ENCODE measurements around the gene DICER1. TPM values are rescaled to one million over a fixed set of nuclear protein-coding genes. Genes with fewer than 3 reads are reported as not detected.

Gene DICER1
- total RNA-seq, 2 donors from 2014 or later, result 50.5 to 54.2 TPM

DNA sequence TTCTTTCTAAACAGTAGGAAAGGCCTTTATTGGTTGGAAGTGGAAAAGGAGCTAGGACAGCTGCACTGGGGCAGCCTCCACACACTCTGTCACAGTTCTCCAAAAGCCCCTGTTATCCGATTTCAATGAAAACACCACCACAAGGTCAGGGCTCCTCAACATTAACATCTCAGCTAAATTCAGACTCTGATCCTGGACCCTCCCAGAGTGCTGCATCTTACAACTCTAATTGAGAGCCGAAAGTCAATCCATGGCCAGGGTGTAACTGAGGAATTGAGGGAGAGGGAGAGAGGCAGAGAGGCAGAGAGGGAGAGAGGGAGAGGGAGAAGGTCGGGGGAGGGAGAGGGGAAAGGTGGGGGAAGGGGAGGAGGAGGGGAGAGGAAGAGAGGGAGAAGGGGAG lies 32.1 kb downstream of the DICER1 start:
- no peak for DNase-seq
- ATAC-seq (replicated peaks in 1 of 2), result no peak
- Mint-ChIP-seq H3K4me3 (no peak overlapping the region), H3K9me3 (no peaks in the 10 kb centered on the region), H3K4me1 (ENCODE audit: low read depth) (peaks cover 19% of the 10 kb centered on the region), H3K36me3 (ENCODE audit: insufficient read depth in 2 of 2) (peaks cover 4 to 24% of the 10 kb centered on the region in 2 donors), H3K27ac (no peak overlapping the region), H3K27me3 (ENCODE audit: low read depth) (no peaks in the 10 kb centered on the region)

DNA sequence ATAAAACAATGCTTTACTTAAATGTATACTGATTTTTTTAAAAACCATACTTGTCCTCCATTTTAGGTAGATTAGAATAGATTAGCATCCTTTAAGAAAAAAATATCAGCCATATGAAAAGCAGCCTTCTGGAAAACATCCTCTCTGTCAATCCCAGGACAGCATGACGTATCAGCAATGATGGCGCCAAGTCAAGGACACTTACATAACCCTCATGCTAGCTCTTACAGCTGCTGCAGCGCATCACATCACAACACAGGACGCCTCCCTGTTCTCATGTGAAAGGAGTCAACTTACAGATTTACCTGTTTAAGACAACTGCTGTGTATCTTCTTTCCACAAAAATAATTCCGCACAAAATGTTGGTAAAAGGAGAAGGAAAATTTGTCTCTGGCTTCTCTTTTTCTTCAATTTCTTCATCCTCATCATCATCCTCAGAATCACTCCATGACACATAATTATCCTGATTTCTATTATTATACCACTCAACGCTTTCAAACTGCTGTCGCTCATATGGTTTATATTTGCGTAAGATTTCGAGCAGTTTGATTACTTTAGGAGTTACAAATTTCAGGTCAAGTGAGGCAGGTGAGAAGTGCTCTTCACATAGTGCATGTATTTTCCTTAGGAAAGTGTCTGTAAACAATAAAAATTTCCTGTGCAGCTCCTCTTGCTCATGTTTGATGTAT lies 33.3 kb downstream of the DICER1 start:
- Mint-ChIP-seq H3K4me1 (ENCODE audit: low read depth) (peaks cover 14% of the 10 kb centered on the region), H3K4me3 (no peak overlapping the region), H3K27me3 (ENCODE audit: low read depth) (no peaks in the 10 kb centered on the region), H3K36me3 (ENCODE audit: insufficient read depth in 2 of 2) (peaks cover 1 to 18% of the 10 kb centered on the region in 2 donors), H3K9me3 (no peaks in the 10 kb centered on the region), H3K27ac (no peak overlapping the region)
- DNase-seq (no peak), ATAC-seq (replicated peaks in 1 of 2) (no peak)

DNA sequence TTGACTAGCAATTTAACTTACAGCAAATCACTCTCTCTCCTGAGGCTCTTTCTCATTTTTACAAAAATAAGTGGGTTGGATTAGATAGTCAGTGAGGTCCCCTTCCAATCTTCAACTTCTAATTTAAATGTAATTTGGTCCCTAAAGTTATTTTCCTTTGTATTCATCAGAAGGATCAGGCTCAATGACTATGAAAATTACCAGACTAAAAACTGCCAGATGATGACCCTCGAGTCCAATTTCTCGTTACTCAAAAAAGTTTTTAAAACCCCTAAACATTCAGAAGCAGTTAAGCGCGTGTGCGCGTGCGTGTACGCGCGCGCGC lies 34.7 kb downstream of the DICER1 start:
- peak overlapping the region; percentile 3 for H3K27ac Mint-ChIP-seq
- H3K4me1 Mint-ChIP-seq (ENCODE audit: low read depth), result peaks cover under 1% of the 10 kb centered on the region
- H3K36me3 Mint-ChIP-seq (ENCODE audit: insufficient read depth in 2 of 2), result peaks cover 1 to 17% of the 10 kb centered on the region in 2 donors

DNA sequence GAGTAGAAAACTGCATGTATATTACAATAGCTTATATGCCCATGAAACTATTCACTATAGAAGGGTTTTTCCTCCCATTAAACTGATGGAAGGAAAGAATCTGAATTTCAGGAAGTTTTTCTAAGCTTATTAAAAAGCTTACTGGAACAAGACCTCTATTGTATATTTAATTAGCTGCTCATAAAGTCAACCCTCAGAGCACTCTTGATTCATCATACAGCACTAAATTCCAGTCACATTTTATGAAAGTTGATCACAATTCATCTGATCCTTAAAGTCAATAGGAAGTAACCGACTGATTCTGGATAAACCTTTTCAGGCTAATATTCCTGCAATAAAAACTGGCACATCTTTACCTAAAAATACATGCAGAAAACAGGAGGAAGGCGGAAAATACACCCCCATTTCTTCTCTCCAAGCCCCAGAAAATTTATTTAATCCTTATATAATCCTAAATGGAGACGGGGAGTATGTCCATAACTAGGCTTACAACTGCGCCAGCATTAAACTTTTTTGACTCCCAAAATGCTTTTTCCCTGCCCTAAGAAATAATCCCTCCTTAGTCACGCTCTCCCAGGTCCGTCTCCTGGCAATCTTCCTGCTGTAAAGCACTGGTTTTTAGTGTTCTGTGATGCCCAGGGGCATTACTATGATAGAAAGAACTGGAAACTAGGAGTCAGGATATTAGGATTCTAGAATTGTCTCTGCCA lies 35.3 kb downstream of the DICER1 start:
- DNase-seq (no peak), ATAC-seq (replicated peaks in 1 of 2) (no peak)
- Mint-ChIP-seq H3K9me3 (no peaks in the 10 kb centered on the region), H3K27ac (peak overlapping the region; percentile 3), H3K27me3 (ENCODE audit: low read depth) (no peaks in the 10 kb centered on the region), H3K36me3 (ENCODE audit: insufficient read depth in 2 of 2) (peaks cover 1 to 17% of the 10 kb centered on the region in 2 donors), H3K4me3 (no peak overlapping the region), H3K4me1 (ENCODE audit: low read depth) (no peaks in the 10 kb centered on the region)

More for the DNA sequence above, 34.7 kb downstream of the DICER1 start:
- no peaks in the 10 kb centered on the region for H3K9me3 Mint-ChIP-seq
- H3K4me3 Mint-ChIP-seq, result no peak overlapping the region
- DNase-seq, result no peak
- no peak for ATAC-seq (replicated peaks in 1 of 2)
- H3K27me3 Mint-ChIP-seq (ENCODE audit: low read depth), result no peaks in the 10 kb centered on the region

DNA sequence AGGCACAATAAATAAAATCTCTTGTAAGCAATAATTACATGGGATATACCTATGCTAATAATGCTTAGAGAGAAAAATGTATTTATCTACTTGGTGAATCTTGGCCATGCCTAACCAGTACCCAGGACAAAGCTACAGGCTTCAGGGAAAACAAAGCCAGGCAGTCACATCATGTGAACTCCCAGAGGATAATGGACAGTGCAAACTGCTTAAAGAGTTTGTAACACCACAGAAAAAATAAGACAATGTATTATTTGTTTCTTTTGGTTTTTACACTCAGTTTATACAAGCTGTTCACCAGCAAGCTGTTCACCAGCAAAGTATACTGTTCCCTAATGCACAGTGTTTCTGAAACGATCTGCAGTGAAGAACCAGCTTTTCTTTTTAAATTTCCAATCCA lies 38.0 kb downstream of the DICER1 start:
- H3K9me3 Mint-ChIP-seq, result no peaks in the 10 kb centered on the region
- peaks cover 3 to 23% of the 10 kb centered on the region in 2 donors for H3K36me3 Mint-ChIP-seq (ENCODE audit: insufficient read depth in 2 of 2)
- ATAC-seq (replicated peaks in 1 of 2), result no peak
- H3K27ac Mint-ChIP-seq, result no peak overlapping the region
- no peak for DNase-seq
- no peaks in the 10 kb centered on the region for H3K4me1 Mint-ChIP-seq (ENCODE audit: low read depth)
- H3K27me3 Mint-ChIP-seq (ENCODE audit: low read depth), result no peaks in the 10 kb centered on the region
- H3K4me3 Mint-ChIP-seq, result no peak overlapping the region

DNA sequence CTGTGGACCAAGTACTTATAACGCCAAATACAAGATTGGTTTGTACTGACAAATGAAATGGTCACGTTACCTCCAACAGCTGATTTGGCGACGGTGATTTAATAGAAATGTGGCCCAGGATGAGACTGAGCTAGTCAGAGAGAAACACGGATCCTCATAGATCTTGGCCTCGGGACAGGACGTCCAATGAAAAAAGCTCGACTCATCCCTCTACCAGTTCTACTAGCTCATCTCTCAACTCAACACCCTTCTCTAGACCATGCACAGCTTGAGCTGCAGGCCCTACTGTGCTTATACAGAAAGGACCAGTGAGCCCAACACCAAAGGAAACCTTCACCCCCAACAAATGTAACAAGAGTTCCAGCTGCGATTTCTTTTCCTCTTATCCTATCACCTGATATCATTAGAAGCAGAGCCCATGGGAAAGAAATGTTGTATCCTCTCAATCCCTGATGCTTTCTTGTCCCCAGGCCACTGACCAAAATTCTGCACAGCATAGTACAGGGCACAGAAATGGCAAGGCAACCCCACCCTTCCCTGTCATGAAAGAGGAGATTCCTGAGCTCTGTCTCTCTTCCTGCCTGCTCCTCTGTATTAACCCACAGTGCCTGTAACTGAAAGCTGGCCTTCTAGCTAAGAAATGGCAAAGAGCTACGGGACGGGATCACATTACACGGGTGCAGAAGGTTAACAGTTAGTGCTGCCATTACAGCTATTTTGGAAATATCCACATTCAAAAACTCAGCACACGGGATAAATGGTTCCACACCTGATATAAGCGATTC lies 39.2 kb downstream of the DICER1 start:
- DNase-seq (no peak), ATAC-seq (replicated peaks in 1 of 2) (no peak)
- Mint-ChIP-seq H3K27ac (no peak overlapping the region), H3K4me1 (ENCODE audit: low read depth) (no peaks in the 10 kb centered on the region), H3K27me3 (ENCODE audit: low read depth) (no peaks in the 10 kb centered on the region), H3K4me3 (no peak overlapping the region), H3K36me3 (ENCODE audit: insufficient read depth in 2 of 2) (peaks cover 3 to 22% of the 10 kb centered on the region in 2 donors), H3K9me3 (no peaks in the 10 kb centered on the region)

DNA sequence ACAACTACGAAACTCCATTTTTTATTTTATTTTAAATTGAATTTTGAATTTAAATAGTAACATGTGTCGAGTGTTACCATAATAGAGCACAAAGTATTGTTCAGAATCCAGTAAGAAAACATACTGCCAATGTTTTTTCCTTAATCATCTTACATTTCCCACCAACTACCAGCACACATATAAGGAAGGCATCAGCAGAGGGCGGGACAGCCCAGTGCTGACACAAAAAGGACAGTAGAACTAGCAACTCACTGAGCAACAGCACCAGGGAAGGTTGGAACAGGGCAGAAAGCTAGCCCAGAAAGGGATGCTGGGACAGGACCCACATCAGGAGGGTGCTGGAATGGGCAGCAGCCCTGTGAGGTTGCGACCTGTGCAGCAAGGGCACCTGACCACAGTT lies 43.9 kb downstream of the DICER1 start:
- H3K27ac Mint-ChIP-seq, result no peak overlapping the region
- peaks cover 6 to 24% of the 10 kb centered on the region in 2 donors for H3K36me3 Mint-ChIP-seq (ENCODE audit: insufficient read depth in 2 of 2)
- no peaks in the 10 kb centered on the region for H3K27me3 Mint-ChIP-seq (ENCODE audit: low read depth)
- no peaks in the 10 kb centered on the region for H3K9me3 Mint-ChIP-seq
- no peak for DNase-seq
- H3K4me3 Mint-ChIP-seq, result no peak overlapping the region
- no peaks in the 10 kb centered on the region for H3K4me1 Mint-ChIP-seq (ENCODE audit: low read depth)
- ATAC-seq (replicated peaks in 1 of 2), result no peak

DNA sequence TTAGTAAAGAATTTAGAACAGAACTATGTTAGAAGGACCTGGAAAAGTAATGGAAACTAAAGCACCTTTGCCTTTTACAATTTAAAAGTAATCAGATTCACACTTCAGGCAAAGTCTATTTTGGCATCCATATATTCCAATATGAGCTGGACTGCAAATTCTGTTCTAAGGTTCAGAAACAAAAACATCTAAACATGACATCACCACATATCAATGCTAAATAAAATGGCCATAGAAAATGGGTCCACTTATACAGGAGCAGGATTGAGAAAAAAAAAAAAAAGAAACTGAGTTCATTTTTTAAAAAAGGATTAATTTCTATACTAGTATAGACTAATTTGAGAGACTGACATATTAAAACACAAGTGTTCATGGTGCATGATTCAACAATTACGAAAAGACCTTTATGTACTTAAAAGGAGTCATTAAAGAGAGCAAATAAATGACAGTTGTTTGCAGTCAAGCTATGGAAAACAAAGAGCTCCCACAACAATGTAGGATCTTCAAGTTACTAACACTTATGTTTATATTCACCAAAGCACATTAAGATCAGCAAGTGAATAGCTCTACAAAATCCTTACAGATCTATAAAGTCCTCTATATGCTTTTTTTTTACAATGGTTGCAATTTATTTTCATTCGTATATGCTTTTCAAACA lies 45.7 kb downstream of the DICER1 start:
- Mint-ChIP-seq H3K4me3 (no peak overlapping the region), H3K36me3 (ENCODE audit: insufficient read depth in 2 of 2) (peaks cover 6 to 24% of the 10 kb centered on the region in 2 donors), H3K9me3 (no peaks in the 10 kb centered on the region)

DNA sequence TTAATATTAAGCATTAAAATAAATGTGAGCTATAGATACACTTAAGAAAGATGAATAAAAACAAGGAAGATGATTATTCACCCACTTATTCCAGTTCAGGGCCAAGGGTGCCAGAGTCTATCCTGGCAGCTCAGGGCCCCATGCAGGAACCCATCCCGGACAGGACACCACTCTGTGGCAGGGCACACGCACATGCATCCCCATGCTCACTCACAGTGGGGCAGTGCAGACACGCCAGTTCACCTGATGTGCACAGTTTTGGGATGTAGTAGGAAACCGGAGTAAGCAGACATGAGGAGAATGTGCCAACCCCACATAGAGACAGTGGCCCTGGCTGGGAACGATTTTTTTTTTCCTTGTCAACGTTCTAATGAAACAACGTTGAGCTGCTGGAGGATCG lies 47.2 kb downstream of the DICER1 start:
- DNase-seq (no peak), ATAC-seq (replicated peaks in 1 of 2) (no peak)
- Mint-ChIP-seq H3K9me3 (no peaks in the 10 kb centered on the region), H3K27ac (no peak overlapping the region), H3K4me1 (ENCODE audit: low read depth) (no peaks in the 10 kb centered on the region), H3K4me3 (no peak overlapping the region), H3K27me3 (ENCODE audit: low read depth) (no peaks in the 10 kb centered on the region), H3K36me3 (ENCODE audit: insufficient read depth in 2 of 2) (peaks cover 5 to 15% of the 10 kb centered on the region in 2 donors)

More for the DNA sequence above, 45.7 kb downstream of the DICER1 start:
- Mint-ChIP-seq H3K4me1 (ENCODE audit: low read depth) (no peaks in the 10 kb centered on the region), H3K27me3 (ENCODE audit: low read depth) (no peaks in the 10 kb centered on the region), H3K27ac (no peak overlapping the region)
- no peak for DNase-seq
- ATAC-seq (replicated peaks in 1 of 2), result no peak

DNA sequence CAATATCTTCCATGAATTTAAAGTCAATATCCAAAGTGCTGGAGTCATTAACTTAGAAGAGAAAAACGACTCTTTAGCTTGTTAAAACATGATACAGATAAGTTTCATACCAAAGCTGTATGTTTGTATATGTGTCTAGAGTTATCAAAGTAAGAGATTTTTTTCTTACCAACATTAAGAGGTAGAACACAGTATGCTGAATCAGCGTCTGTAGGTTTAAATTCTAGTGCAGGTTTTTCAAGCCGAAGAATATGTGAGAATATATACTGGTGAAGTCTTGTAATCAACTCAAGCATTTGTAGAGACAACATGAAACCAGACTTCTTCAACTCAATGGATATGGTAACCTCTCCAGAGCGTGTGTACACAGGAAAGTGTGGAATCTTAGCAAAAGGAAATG lies 49.6 kb downstream of the DICER1 start:
- DNase-seq (no peak), ATAC-seq (replicated peaks in 1 of 2) (no peak)
- Mint-ChIP-seq H3K27ac (no peak overlapping the region), H3K27me3 (ENCODE audit: low read depth) (no peaks in the 10 kb centered on the region), H3K4me1 (ENCODE audit: low read depth) (no peaks in the 10 kb centered on the region), H3K9me3 (no peaks in the 10 kb centered on the region), H3K36me3 (ENCODE audit: insufficient read depth in 2 of 2) (peaks cover 7 to 22% of the 10 kb centered on the region in 2 donors), H3K4me3 (no peak overlapping the region)

DNA sequence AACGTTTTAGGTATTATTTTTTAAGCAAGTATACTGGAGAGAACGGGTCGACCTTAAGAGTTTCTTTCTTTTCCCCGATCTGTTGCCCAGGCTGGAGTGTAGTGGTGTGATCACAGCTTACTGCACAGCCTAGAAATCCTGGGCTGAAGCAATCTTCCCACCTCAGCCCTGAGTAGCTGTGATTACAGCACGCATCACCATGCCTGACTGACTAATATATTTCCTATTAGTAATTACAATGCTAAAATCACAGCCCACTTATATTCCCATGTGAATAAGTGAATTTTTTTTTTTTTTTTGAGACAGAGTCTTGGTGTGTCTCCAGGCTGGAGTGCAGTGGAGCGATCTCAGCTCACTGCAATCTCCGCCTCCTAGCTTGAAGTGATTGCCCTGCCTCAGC lies 50.4 kb downstream of the DICER1 start:
- Mint-ChIP-seq H3K27me3 (ENCODE audit: low read depth) (no peaks in the 10 kb centered on the region), H3K4me3 (no peak overlapping the region), H3K27ac (no peak overlapping the region)

DNA sequence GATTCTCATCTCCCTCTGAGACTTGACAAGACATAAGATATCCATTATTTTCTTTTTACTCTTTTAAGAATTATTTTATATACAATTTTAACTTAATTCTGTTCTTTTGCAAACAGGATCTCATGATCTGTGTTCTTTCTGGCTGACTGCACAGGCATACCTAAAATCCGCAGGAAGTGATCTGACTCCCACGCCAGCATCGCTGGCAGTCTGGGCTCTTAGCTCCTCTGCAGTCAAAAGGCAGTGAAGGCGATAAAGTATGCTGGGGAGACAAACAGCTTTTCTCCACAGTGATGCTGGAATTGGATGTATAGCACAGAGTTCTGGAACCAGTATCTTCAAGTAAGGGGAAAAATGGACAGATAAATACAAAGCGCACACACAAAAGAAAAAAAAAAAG lies 52.4 kb downstream of the DICER1 start:
- DNase-seq, result no peak
- Mint-ChIP-seq H3K4me3 (no peak overlapping the region), H3K9me3 (no peaks in the 10 kb centered on the region), H3K27ac (no peak overlapping the region), H3K36me3 (ENCODE audit: insufficient read depth in 2 of 2) (peaks cover 4 to 18% of the 10 kb centered on the region in 2 donors), H3K4me1 (ENCODE audit: low read depth) (no peaks in the 10 kb centered on the region), H3K27me3 (ENCODE audit: low read depth) (no peaks in the 10 kb centered on the region)
- ATAC-seq (replicated peaks in 1 of 2), result no peak

More for the DNA sequence above, 50.4 kb downstream of the DICER1 start:
- no peaks in the 10 kb centered on the region for H3K4me1 Mint-ChIP-seq (ENCODE audit: low read depth)
- DNase-seq (no peak), ATAC-seq (replicated peaks in 1 of 2) (no peak)
- H3K9me3 Mint-ChIP-seq, result no peaks in the 10 kb centered on the region
- peaks cover 7 to 26% of the 10 kb centered on the region in 2 donors for H3K36me3 Mint-ChIP-seq (ENCODE audit: insufficient read depth in 2 of 2)

DNA sequence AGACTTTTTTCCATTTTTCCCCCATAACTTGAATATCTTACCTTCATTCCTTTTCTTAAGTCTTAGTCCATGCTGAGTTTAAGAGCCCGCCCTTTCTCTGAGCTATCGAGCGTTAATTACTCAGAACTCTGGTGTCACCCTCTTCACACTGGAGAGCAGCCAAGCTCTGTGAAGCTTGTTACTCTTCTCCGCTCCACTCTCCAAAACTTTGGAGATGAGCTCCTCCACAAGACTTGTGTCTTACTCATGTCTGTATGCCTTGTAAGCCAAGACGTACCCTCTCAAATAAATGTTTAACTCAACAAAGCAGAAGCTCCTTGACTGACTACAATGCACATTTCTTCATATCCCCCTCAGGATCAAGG lies 54.7 kb downstream of the DICER1 start:
- ATAC-seq (replicated peaks in 1 of 2), result no peak
- peaks cover 5% of the 10 kb centered on the region for H3K4me1 Mint-ChIP-seq (ENCODE audit: low read depth)
- H3K27me3 Mint-ChIP-seq (ENCODE audit: low read depth), result no peaks in the 10 kb centered on the region
- H3K9me3 Mint-ChIP-seq, result no peaks in the 10 kb centered on the region
- no peak for DNase-seq
- H3K36me3 Mint-ChIP-seq (ENCODE audit: insufficient read depth in 2 of 2), result peaks cover 4 to 21% of the 10 kb centered on the region in 2 donors
- peak overlapping the region; percentile 2 for H3K27ac Mint-ChIP-seq
- H3K4me3 Mint-ChIP-seq, result no peak overlapping the region

Measured in activated T-cell treated with anti-CD3 and anti-CD28 coated beads, Interleukin-2, amount 50 U/mL, for 72 hours (primary cell).